Measurements from ENCODE around the gene EIF4ENIF1. TPM values are rescaled to one million over a fixed set of nuclear protein-coding genes. Genes with fewer than 3 reads are reported as not detected.

EIF4ENIF1 gene
- total RNA-seq, 6 donors from 2014 or later = 15.5 to 25.2 (median 23.3) TPM

- 86 to 89% methylated on average over 2 of the region's 2 CpGs for WGBS, 2 donors
- Histone ChIP-seq H3K4me1 (peaks cover 0 to 3% (median 0%) of the 10 kb centered on the region in 4 donors), H3K27ac (no peak overlapping the region), H3K9me3 (no peaks in the 10 kb centered on the region), H3K36me3 (peaks cover 0 to 44% (median 9%) of the 10 kb centered on the region in 4 donors), H3K27me3 (no peaks in the 10 kb centered on the region), H3K4me3 (no peak overlapping the region)
- ATAC-seq (ENCODE audit: low FRiP score in 2 of 2) (no peak), DNase-seq (no peak)
- TF ChIP-seq POLR2AphosphoS5 (IDR thresholded peaks at IDR 0.05) = no peak
- TF ChIP-seq EP300 (IDR thresholded peaks at IDR 0.05) = no peak
- TF ChIP-seq POLR2A (IDR thresholded peaks at IDR 0.05) = no peak
- TF ChIP-seq CTCF (IDR thresholded peaks at IDR 0.05) = no peak
These were observed 14.9 kb downstream of the EIF4ENIF1 start for GRCh38 chr22:31474743-31475142.

- H3K27me3 ChIP-seq = no peaks in the 10 kb centered on the region
- no peaks in the 10 kb centered on the region for H3K9me3 ChIP-seq
- ATAC-seq (ENCODE audit: low FRiP score in 2 of 2) = no peak
- 97% methylated on average over 2 of the region's 2 CpGs for WGBS, 2 donors
- TF ChIP-seq POLR2A (IDR thresholded peaks at IDR 0.05) = no peak
- TF ChIP-seq CTCF (IDR thresholded peaks at IDR 0.05) = no peak
- TF ChIP-seq EP300 (IDR thresholded peaks at IDR 0.05) = no peak
- no peak for TF ChIP-seq POLR2AphosphoS5 (IDR thresholded peaks at IDR 0.05)
- no peak for DNase-seq
- no peaks in the 10 kb centered on the region for H3K4me1 ChIP-seq
- no peak overlapping the region for H3K4me3 ChIP-seq
- no peak overlapping the region for H3K27ac ChIP-seq
- peaks cover 15 to 81% (median 58%) of the 10 kb centered on the region in 4 donors for H3K36me3 ChIP-seq
These were observed 24.3 kb downstream of the EIF4ENIF1 start for GRCh38 chr22:31465307-31465706.

- Histone ChIP-seq H3K4me1 (no peaks in the 10 kb centered on the region), H3K27ac (no peak overlapping the region), H3K36me3 (peaks cover 10 to 82% (median 59%) of the 10 kb centered on the region in 4 donors), H3K9me3 (no peaks in the 10 kb centered on the region), H3K4me3 (no peak overlapping the region), H3K27me3 (no peaks in the 10 kb centered on the region)
- no peak for TF ChIP-seq POLR2A (IDR thresholded peaks at IDR 0.05)
- no peak for TF ChIP-seq POLR2AphosphoS5 (IDR thresholded peaks at IDR 0.05)
- TF ChIP-seq CTCF (IDR thresholded peaks at IDR 0.05) = no peak
- TF ChIP-seq EP300 (IDR thresholded peaks at IDR 0.05) = no peak
- DNase-seq = no peak
- ATAC-seq (ENCODE audit: low FRiP score in 2 of 2) = no peak
- WGBS, 2 donors = 91 to 96% methylated on average over 3 of the region's 3 CpGs
These were observed 27.9 kb downstream of the EIF4ENIF1 start for GRCh38 chr22:31461699-31462098.

GRCh38 chr22:31451709-31452571, 37.7 kb downstream of the EIF4ENIF1 start:
- TF ChIP-seq POLR2AphosphoS5 (IDR thresholded peaks at IDR 0.05) (no peak), CTCF (IDR thresholded peaks at IDR 0.05) (peak in 3 of 6 experiments; percentile 25 to 28 (median 26))
- Histone ChIP-seq H3K36me3 (peaks cover 22 to 75% (median 44%) of the 10 kb centered on the region in 4 donors), H3K9me3 (no peaks in the 10 kb centered on the region), H3K27ac (no peak overlapping the region), H3K4me1 (no peaks in the 10 kb centered on the region), H3K4me3 (no peak overlapping the region), H3K27me3 (no peaks in the 10 kb centered on the region)
- 73 to 78% methylated on average over 5 of the region's 5 CpGs for WGBS, 2 donors
- peak in 1 of 2 donors; percentile 38 for ATAC-seq (ENCODE audit: low FRiP score in 2 of 2)
- no peak for DNase-seq

All from upper lobe of left lung (tissue), 6 donors.